Liver (tissue), 9 donors: Measurements from ENCODE around the gene IDH3A. TPM values are rescaled to one million over a fixed set of nuclear protein-coding genes. Genes with fewer than 3 reads are reported as not detected.

Experiments used
- DNase-seq: peaks from one replicate; pipeline ENCODE4 v3.0.0-alpha.2; 2017; ENCODE audit warnings: low spot score
- H3K27ac ChIP-seq, 2 donors: one replicate each; pipeline ENCODE4 v1.7.0; 2013; ENCODE audit warnings: inconsistent platforms in 2 of 2, low read length in 2 of 2, control low read depth in 1 of 2, low read depth in 1 of 2, mild to moderate bottlenecking in 1 of 2
- H3K27me3 ChIP-seq, 4 donors: one replicate each; pipeline versions ENCODE4 v1.6.1 to v1.7.0; 2013; ENCODE audit warnings: low read length in 3 of 4, inconsistent platforms in 1 of 4, mild to moderate bottlenecking in 1 of 4, moderate library complexity in 1 of 4; ENCODE audit not compliant: control insufficient read depth in 4 of 4, insufficient read depth in 4 of 4
- H3K36me3 ChIP-seq, 4 donors: one replicate each; pipeline versions ENCODE4 v1.6.1 to v1.7.0; 2013; ENCODE audit warnings: low read length in 3 of 4, mild to moderate bottlenecking in 3 of 4, low read depth in 1 of 4, moderate library complexity in 1 of 4; ENCODE audit not compliant: control insufficient read depth in 4 of 4, insufficient read depth in 3 of 4
- H3K4me1 ChIP-seq, 4 donors: one replicate each; pipeline versions ENCODE4 v1.6.1 to v1.7.0; 2013; ENCODE audit warnings: low read length in 3 of 4, mild to moderate bottlenecking in 3 of 4, moderate library complexity in 1 of 4; ENCODE audit not compliant: control insufficient read depth in 4 of 4, insufficient read depth in 4 of 4
- H3K4me3 ChIP-seq, 3 donors: one replicate each; pipeline versions ENCODE4 v1.6.1 to v1.7.0; 2013; ENCODE audit warnings: low read length in 3 of 3, control low read depth in 1 of 3, low read depth in 1 of 3, mild to moderate bottlenecking in 1 of 3
- H3K9ac ChIP-seq, 2 donors: one replicate each; pipeline ENCODE4 v1.7.0; 2013; ENCODE audit warnings: low read length in 2 of 2, mild to moderate bottlenecking in 2 of 2, moderate library complexity in 2 of 2, control low read depth in 1 of 2, low read depth in 1 of 2
- H3K9me3 ChIP-seq, 4 donors: one replicate each; pipeline versions ENCODE4 v1.6.1 to v1.7.0; 2013; ENCODE audit warnings: low read length in 3 of 4; ENCODE audit not compliant: control insufficient read depth in 4 of 4
- ATF3 ChIP-seq: IDR thresholded peaks from 2 replicates; pipeline ENCODE4 v1.6.1; 2016; ENCODE audit warnings: antibody characterized with exemption
- CTCF ChIP-seq: fragments of 150-350 bp; IDR thresholded peaks from 2 replicates; pipeline ENCODE4 v1.5.1; 2017; ENCODE audit warnings: improper control_type of control experiment, low read depth, low read length; ENCODE audit not compliant: missing input control
- EGR1 ChIP-seq, 2 donors: IDR thresholded peaks; 2 replicates each; pipeline ENCODE4 v1.6.1; 2016 to 2018; ENCODE audit warnings: antibody characterized with exemption in 2 of 2, low read depth in 2 of 2
- FOXA1 ChIP-seq: IDR thresholded peaks from 2 replicates; pipeline ENCODE4 v1.6.1; 2016; ENCODE audit warnings: antibody characterized with exemption
- FOXA2 ChIP-seq: IDR thresholded peaks from 2 replicates; pipeline ENCODE4 v1.6.1; 2016; ENCODE audit warnings: antibody characterized with exemption
- GABPA ChIP-seq, 2 donors: IDR thresholded peaks in 1 of 2; conservative IDR thresholded peaks in 1 of 2; 2 replicates each; pipeline ENCODE4 v1.6.1; 2016; ENCODE audit warnings: antibody characterized with exemption in 2 of 2, mild to moderate bottlenecking in 1 of 2, moderate library complexity in 1 of 2
- HNF4A ChIP-seq, 2 donors: conservative IDR thresholded peaks; 2 replicates each; pipeline ENCODE4 v1.6.1; 2016; ENCODE audit warnings: antibody characterized with exemption in 2 of 2, mild to moderate bottlenecking in 2 of 2
- HNF4G ChIP-seq: IDR thresholded peaks from 2 replicates; pipeline ENCODE4 v1.6.1; 2016; ENCODE audit warnings: antibody characterized with exemption
- JUND ChIP-seq, 2 donors: IDR thresholded peaks; 2 replicates each; pipeline ENCODE4 v1.6.1; 2016; ENCODE audit warnings: antibody characterized with exemption in 2 of 2
- MAX ChIP-seq: IDR thresholded peaks from 2 replicates; pipeline ENCODE4 v1.6.1; 2016; ENCODE audit warnings: antibody characterized with exemption
- NR2F2 ChIP-seq: IDR thresholded peaks from 2 replicates; pipeline ENCODE4 v1.6.1; 2016; ENCODE audit warnings: antibody characterized with exemption
- RAD21 ChIP-seq, 2 donors: IDR thresholded peaks; 2 replicates each; pipeline ENCODE4 v1.6.1; 2016; ENCODE audit warnings: antibody characterized with exemption in 2 of 2, mild to moderate bottlenecking in 2 of 2
- REST ChIP-seq: IDR thresholded peaks from 2 replicates; pipeline ENCODE4 v1.6.1; 2016; ENCODE audit warnings: antibody characterized with exemption, mild to moderate bottlenecking
- RXRA ChIP-seq, 2 donors: IDR thresholded peaks; 2 replicates each; pipeline ENCODE4 v1.6.1; 2017 to 2018; ENCODE audit warnings: antibody characterized with exemption in 2 of 2, mild to moderate bottlenecking in 1 of 2
- SP1 ChIP-seq: IDR thresholded peaks from 2 replicates; pipeline ENCODE4 v1.6.1; 2018; ENCODE audit warnings: antibody characterized with exemption, mild to moderate bottlenecking
- TAF1 ChIP-seq: conservative IDR thresholded peaks from 2 replicates; pipeline ENCODE4 v1.6.1; 2016; ENCODE audit warnings: antibody characterized with exemption, mild to moderate bottlenecking
- YY1 ChIP-seq: IDR thresholded peaks from 2 replicates; pipeline ENCODE4 v1.6.1; 2016; ENCODE audit warnings: antibody characterized with exemption, mild to moderate bottlenecking
- ZBTB33 ChIP-seq: IDR thresholded peaks from 2 replicates; pipeline ENCODE4 v1.6.1; 2016; ENCODE audit warnings: antibody characterized with exemption
- WGBS: extraction: QIAGEN DNeasy Blood & Tissue Kit; methylation state at CpG from one replicate; pipeline ENCODE4 v1.1.7; 2013; 5-methylcytosine and 5-hydroxymethylcytosine counted together
- polyA plus RNA-seq, 2 donors: library from polyadenylated mRNA; stranded (reverse) in 1 of 2; unstranded in 1 of 2; fragments of 200-250 nt in 1 of 2; fragments of >200 nt in 1 of 2; fragmentation: Nextera tagmentation in 1 of 2; extraction: Ambion mirVana in 1 of 2; gene quantifications; one replicate each; pipeline versions ENCODE4 v1.2.1 to v1.2.3, GENCODE V29; 2013 to 2015
- total RNA-seq, 2 donors: library from RNA; depleted of rRNA; stranded (reverse); fragments of >200 nt; gene quantifications; one replicate each; pipeline ENCODE4 v1.2.3, GENCODE V29; 2014
- donor health status: healthy.
- donor health status: healthy.
- donor health status: healthy.
- donor health status: healthy.
- donor health status: healthy.

Gene IDH3A
- total and polyA plus RNA-seq, 4 donors: 13.5 to 51.7 (median 24.0) TPM

- Histone ChIP-seq H3K27ac (no peak overlapping the region), H3K9ac (no peak overlapping the region), H3K4me3 (no peak overlapping the region), H3K36me3 (no peaks in the 10 kb centered on the region), H3K4me1 (no peaks in the 10 kb centered on the region), H3K9me3 (no peaks in the 10 kb centered on the region), H3K27me3 (no peaks in the 10 kb centered on the region)
- DNase-seq: no peak
- TF ChIP-seq ATF3: no peak
- TF ChIP-seq HNF4G: no peak
- no peak for TF ChIP-seq SP1
- no peak for TF ChIP-seq GABPA (IDR thresholded peaks at IDR 0.05 in 1 of 2, conservative IDR thresholded peaks at IDR 0.05 in 1 of 2)
- no peak for TF ChIP-seq MAX
- TF ChIP-seq EGR1 (IDR thresholded peaks at IDR 0.05; ENCODE audit: low read depth in 2 of 2): no peak
- TF ChIP-seq RAD21 (IDR thresholded peaks at IDR 0.05): no peak
- TF ChIP-seq ZBTB33: no peak
- no peak for TF ChIP-seq TAF1
- no peak for TF ChIP-seq JUND (IDR thresholded peaks at IDR 0.05)
- no peak for TF ChIP-seq CTCF
- no peak for TF ChIP-seq REST
- no peak for TF ChIP-seq YY1
- no peak for TF ChIP-seq NR2F2
- no peak for TF ChIP-seq FOXA2
- TF ChIP-seq RXRA (IDR thresholded peaks at IDR 0.05): no peak
- no peak for TF ChIP-seq FOXA1
- TF ChIP-seq HNF4A (conservative IDR thresholded peaks at IDR 0.05): no peak
- 89% methylated on average over 15 of the region's 15 CpGs for WGBS
These were observed 44.8 kb downstream of the IDH3A start for GRCh38 chr15:78193731-78194567.
